MM.1S (cell line): Measurements from ENCODE around the gene PRXL2C.

ENCODE experiments used
- CTCF ChIP-seq: fragments of 300-600 bp; sonication (generic); IDR thresholded peaks from 2 replicates; pipeline ENCODE4 v1.5.1; 2016; ENCODE audit warnings: antibody characterized with exemption, low read length, mixed read lengths
- EZH2 ChIP-seq: fragments of 300-600 bp; sonication (generic); optimal IDR thresholded peaks from 2 replicates; pipeline ENCODE3; 2017; ENCODE audit warnings: low read depth, mild to moderate bottlenecking, antibody characterized with exemption, low read length, mixed read lengths
- EZH2phosphoT487 ChIP-seq: fragments of 300-600 bp; sonication (generic); IDR thresholded peaks from 2 replicates; pipeline ENCODE4 v1.6.1; 2018; ENCODE audit warnings: antibody characterized with exemption, low read length

GRCh38 chr9:96674906-96675538, 19.9 kb upstream of the PRXL2C start:
- TF ChIP-seq CTCF (no peak), EZH2 (no peak), EZH2phosphoT487 (no peak)
